ENCODE measurements around the gene CCDC127.

DNA sequence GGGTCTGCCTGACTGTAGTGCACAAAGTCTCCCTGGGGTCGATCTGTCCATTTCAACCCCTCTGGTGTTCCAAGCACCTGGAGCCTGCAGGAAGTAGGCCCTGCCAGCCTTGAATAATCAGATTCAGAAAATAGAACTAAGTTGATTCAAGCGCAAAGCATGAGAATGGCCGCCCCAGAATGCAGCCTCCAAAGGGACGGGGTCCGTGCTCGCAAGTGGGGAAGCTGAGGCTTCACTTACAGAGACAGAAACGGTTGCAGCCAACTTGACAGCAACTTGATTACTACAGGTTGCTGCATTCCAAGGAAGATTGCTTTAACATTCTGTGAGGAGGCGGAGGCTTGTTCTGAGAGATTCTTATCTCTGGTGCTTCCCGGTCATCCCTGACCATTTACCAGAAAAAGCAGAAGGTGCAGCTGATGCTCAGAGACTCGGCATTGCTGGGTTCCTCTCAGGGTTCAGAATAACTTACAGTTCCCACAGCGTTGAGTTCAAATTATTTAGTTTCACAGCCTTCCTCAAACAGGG lies 41.6 kb downstream of the CCDC127 start:
- no peak for TF ChIP-seq CREB1 (IDR thresholded peaks at IDR 0.05; ENCODE audit: low read depth)
- TF ChIP-seq CEBPB (IDR thresholded peaks at IDR 0.05), result no peak
- TF ChIP-seq EP300 (IDR thresholded peaks at IDR 0.05; ENCODE audit: borderline replicate concordance), result no peak
- TF ChIP-seq YY1 (IDR thresholded peaks at IDR 0.05; ENCODE audit: low read depth), result no peak
- TF ChIP-seq FOXM1 (IDR thresholded peaks at IDR 0.05; ENCODE audit: borderline replicate concordance, low read depth), result no peak
- TF ChIP-seq, protein P1, sequence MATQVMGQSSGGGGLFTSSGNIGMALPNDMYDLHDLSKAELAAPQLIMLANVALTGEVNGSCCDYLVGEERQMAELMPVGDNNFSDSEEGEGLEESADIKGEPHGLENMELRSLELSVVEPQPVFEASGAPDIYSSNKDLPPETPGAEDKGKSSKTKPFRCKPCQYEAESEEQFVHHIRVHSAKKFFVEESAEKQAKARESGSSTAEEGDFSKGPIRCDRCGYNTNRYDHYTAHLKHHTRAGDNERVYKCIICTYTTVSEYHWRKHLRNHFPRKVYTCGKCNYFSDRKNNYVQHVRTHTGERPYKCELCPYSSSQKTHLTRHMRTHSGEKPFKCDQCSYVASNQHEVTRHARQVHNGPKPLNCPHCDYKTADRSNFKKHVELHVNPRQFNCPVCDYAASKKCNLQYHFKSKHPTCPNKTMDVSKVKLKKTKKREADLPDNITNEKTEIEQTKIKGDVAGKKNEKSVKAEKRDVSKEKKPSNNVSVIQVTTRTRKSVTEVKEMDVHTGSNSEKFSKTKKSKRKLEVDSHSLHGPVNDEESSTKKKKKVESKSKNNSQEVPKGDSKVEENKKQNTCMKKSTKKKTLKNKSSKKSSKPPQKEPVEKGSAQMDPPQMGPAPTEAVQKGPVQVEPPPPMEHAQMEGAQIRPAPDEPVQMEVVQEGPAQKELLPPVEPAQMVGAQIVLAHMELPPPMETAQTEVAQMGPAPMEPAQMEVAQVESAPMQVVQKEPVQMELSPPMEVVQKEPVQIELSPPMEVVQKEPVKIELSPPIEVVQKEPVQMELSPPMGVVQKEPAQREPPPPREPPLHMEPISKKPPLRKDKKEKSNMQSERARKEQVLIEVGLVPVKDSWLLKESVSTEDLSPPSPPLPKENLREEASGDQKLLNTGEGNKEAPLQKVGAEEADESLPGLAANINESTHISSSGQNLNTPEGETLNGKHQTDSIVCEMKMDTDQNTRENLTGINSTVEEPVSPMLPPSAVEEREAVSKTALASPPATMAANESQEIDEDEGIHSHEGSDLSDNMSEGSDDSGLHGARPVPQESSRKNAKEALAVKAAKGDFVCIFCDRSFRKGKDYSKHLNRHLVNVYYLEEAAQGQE (IDR thresholded peaks at IDR 0.05; ENCODE audit: low read depth), result no peak
- no peak for TF ChIP-seq EGR1 (IDR thresholded peaks at IDR 0.05)
- TF ChIP-seq TEAD4 (IDR thresholded peaks at IDR 0.05), result no peak
